ENCODE results near the gene MAEA. TPM values are rescaled to one million over a fixed set of nuclear protein-coding genes. Genes with fewer than 3 reads are reported as not detected.

The MAEA gene
- total RNA-seq, result 65.8 TPM
- long read RNA-seq, transcript MAEA-202 (9 exons, 2,222 nt), result major isoform, 127 of 184 reads
- long read RNA-seq, partial matches to known transcripts, result 11 of 184 reads
- long read RNA-seq, other reads (novel, unspliced or antisense), result 40 of 184 reads

DNA sequence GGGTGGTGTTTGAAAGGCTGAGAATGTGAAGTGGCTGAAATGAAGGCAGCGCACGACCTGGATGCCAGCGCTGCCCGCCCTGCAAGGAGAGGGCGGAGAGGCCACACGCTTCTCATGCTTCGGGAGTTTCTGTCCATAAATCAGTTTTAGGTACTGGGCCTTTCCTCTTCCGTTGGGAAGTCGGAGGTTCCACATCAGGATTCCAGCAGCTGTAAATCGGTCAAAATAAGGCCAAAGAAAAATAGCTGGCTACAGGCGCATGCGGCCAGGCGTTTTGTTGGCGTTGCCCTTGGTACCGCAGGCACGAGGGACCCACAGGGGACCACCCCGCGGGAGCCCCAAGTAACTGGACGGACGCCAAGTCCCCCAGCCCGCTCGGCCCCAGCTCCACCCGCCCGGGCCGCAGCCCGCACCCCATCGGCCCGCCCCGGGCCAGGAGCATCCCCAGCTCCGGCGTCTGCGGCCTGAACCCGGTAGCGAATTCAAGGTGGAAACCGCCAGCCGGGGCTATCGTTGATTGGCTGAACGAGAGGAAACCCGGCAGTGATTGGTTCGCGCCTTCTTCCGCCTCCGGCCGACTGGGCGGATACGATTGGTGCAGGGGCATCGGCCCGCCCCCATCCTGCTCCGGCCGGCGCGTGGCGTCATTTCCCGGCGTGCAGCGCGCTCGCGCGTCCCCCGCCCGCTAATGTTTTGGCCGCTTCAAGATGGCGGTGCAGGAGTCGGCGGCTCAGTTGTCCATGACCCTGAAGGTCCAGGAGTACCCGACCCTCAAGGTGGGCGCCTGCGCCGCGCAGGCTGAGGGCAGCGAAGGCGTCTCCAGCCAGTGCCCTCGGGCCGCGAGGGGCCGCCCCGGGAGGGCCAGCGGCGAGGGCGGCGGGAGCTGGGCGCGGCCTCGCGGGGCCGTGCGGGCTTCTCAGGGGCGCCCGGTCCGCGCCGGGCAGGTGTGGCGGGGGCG lies at the start of gene MAEA:
Gene MAEA (plus strand): TSS at position 685 of the 958 bp plus-strand sequence. CDS start 23 bp downstream, at position 708.
- ATAC-seq (peak; percentile 98 to 100), DNase-seq (peak; percentile 97)
- Histone ChIP-seq H3K9me3 (no peaks in the 10 kb centered on the region), H3K36me3 (no peaks in the 10 kb centered on the region), H3K4me1 (peaks cover 36% of the 10 kb centered on the region), H3K4me3 (peak within 1 kb of the TSS; percentile 96), H3K27ac (peak within 1 kb of the TSS; percentile 94), H3K27me3 (ENCODE audit: low read depth) (no peaks in the 10 kb centered on the region)
- intact Hi-C loops (cut with DNase I), result no loop called here
- TF ChIP-seq, protein P1, sequence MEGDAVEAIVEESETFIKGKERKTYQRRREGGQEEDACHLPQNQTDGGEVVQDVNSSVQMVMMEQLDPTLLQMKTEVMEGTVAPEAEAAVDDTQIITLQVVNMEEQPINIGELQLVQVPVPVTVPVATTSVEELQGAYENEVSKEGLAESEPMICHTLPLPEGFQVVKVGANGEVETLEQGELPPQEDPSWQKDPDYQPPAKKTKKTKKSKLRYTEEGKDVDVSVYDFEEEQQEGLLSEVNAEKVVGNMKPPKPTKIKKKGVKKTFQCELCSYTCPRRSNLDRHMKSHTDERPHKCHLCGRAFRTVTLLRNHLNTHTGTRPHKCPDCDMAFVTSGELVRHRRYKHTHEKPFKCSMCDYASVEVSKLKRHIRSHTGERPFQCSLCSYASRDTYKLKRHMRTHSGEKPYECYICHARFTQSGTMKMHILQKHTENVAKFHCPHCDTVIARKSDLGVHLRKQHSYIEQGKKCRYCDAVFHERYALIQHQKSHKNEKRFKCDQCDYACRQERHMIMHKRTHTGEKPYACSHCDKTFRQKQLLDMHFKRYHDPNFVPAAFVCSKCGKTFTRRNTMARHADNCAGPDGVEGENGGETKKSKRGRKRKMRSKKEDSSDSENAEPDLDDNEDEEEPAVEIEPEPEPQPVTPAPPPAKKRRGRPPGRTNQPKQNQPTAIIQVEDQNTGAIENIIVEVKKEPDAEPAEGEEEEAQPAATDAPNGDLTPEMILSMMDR (IDR thresholded peaks at IDR 0.05), result no peak

DNA sequence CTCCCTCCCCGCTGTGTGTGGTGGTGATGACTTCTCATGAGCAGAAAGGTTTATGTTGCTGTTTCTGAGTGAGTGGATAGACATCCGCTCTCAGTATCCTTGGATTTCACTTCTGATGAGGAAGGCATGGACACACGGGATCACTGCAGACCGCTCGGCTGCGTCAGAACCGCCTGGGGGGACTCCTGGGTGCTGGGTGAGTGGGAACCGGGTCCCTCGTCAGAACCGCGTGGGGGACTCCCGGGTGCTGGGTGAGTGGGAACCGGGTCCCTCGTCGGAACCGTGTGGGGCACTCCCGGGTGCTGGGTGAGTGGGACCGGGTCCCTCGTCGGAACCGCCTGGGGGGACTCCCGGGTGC lies 49.8 kb upstream of the MAEA start:
- intact Hi-C loops (cut with DNase I), result no loop called here
- ATAC-seq, result no peak
- TF ChIP-seq, protein P1 (IDR thresholded peaks at IDR 0.05), result no peak
- H3K4me1 ChIP-seq, result peaks cover 36% of the 10 kb centered on the region
- H3K4me3 ChIP-seq, result no peak overlapping the region
- H3K27me3 ChIP-seq (ENCODE audit: low read depth), result no peaks in the 10 kb centered on the region
- H3K9me3 ChIP-seq, result no peaks in the 10 kb centered on the region
- no peak overlapping the region for H3K27ac ChIP-seq
- DNase-seq, result no peak
- H3K36me3 ChIP-seq, result peaks cover 53% of the 10 kb centered on the region

DNA sequence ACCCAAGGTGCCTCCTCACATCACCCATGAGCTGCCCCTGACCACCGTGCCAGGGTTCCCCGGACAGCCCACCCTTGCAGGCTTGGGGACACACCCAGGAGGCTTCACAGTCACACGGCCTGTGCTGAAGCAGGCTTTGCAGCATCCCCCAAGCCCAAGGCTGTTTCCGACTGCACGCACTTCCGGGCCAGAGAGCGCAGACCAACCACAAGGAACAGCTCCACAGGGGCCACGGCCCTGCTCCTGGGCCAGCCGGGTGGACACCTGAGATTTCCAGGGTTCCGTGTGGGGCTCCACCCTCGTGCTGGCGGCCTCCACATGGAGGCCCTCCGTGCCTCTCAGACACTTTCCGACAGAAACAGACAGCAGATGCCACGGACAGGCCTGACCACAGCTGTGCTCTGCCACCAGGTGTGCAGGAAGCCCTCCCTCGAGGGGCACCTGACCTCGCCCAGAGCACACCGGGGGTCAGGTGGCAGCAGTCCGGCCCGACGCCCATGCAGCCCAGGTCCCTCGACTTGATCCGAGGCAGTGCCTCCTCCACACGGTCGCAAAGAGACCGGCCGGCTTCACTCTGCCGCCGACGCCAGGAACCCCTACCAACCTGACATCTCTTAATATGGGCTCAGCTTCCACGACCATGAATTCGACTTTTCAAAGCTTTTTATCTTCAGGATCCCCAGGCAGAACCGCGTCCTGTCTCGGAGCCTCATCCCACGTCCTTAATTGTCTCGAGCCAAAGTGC lies 48.8 kb upstream of the MAEA start:
- Histone ChIP-seq H3K4me1 (peaks cover 44% of the 10 kb centered on the region), H3K36me3 (peaks cover 43% of the 10 kb centered on the region), H3K27ac (no peak overlapping the region), H3K4me3 (no peak overlapping the region), H3K9me3 (no peaks in the 10 kb centered on the region), H3K27me3 (ENCODE audit: low read depth) (no peaks in the 10 kb centered on the region)
- TF ChIP-seq, protein P1 (IDR thresholded peaks at IDR 0.05), result no peak
- ATAC-seq, result no peak
- intact Hi-C loops (cut with DNase I), result no loop called here
- no peak for DNase-seq

DNA sequence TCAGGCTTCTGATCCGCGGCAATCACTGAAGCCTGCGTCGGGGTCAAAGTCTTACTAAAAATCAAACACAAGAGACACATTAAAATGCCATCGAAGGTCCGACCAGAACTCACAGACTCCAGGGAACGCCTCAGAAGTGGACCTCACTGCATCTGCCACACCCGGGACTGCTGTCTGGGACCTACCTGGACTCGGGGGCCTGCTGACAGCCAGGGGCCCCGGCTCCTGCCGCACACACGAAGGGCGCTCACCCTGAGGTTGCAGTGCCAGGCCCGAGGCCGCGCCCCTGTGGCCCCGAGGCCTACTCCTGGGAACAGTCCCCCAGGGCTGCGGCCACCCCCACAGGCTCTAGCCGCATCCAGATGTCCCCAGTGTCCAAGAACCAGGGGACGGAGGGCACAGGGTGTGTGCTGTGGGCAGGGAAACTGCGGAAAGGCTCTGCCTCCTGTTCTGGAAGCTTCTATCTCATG lies 48.2 kb upstream of the MAEA start:
- Histone ChIP-seq H3K27me3 (ENCODE audit: low read depth) (no peaks in the 10 kb centered on the region), H3K9me3 (no peaks in the 10 kb centered on the region), H3K27ac (no peak overlapping the region), H3K36me3 (peaks cover 38% of the 10 kb centered on the region), H3K4me3 (no peak overlapping the region), H3K4me1 (peaks cover 50% of the 10 kb centered on the region)
- ATAC-seq, result no peak
- TF ChIP-seq, protein P1 (IDR thresholded peaks at IDR 0.05), result no peak
- intact Hi-C loops (cut with DNase I), result no loop called here
- no peak for DNase-seq

DNA sequence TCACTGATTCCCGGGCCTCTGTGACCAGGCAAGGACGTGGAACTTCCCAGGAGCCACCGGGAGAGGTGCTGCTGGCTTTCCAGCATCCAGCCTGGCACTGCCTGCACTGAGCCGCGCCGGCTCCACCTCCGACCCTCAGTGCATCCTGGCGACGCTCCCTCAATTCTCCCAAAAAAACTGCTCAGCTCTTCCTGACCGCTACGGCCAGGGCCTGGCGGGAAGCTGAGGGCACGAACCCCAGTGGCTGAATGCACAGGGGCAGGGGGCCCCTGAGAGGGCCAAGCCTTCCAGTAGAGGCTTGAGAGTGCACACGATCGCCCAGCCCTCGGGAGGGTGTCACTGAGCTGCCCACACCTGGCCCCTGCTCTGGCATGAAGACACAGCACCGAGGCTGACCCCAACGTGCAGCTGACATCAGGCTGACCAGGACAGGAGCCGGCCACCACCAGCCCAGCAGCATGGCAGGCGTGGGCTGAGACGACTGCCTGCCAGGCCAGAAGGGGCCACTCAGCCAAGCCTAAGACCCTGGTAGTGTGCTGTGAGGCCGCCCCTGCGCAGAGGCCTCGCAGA lies 47.7 kb upstream of the MAEA start:
- H3K9me3 ChIP-seq, result no peaks in the 10 kb centered on the region
- peaks cover 55% of the 10 kb centered on the region for H3K4me1 ChIP-seq
- no peak overlapping the region for H3K4me3 ChIP-seq
- no peak for DNase-seq
- intact Hi-C loops (cut with DNase I), result no loop called here
- TF ChIP-seq, protein P1 (IDR thresholded peaks at IDR 0.05), result no peak
- H3K27ac ChIP-seq, result no peak overlapping the region
- peaks cover 38% of the 10 kb centered on the region for H3K36me3 ChIP-seq
- no peak for ATAC-seq
- no peaks in the 10 kb centered on the region for H3K27me3 ChIP-seq (ENCODE audit: low read depth)
